Kidney (tissue), 14 donors: ENCODE results near the gene PPHLN1. TPM values are rescaled to one million over a fixed set of nuclear protein-coding genes. Genes with fewer than 3 reads are reported as not detected.
"Not testable (repeated sequence)": the region's sequence is repeated elsewhere in the genome, so short reads cannot be mapped to it uniquely, and the experiment has no call there.

ENCODE experiments used
- DNase-seq, 5 donors: peaks; one replicate each; pipeline ENCODE4 v3.0.0-alpha.2; 2013 to 2020
- FAIRE-seq: peaks from 2 replicates; lab custom pipeline; 2012; peaks lifted over from hg19 to GRCh38; lab: Jason Lieb, UNC
- H3K27ac ChIP-seq, 2 donors: one replicate each; pipeline ENCODE4 v1.7.0; 2013; ENCODE audit warnings: low read depth in 2 of 2, low read length in 2 of 2, inconsistent platforms in 1 of 2
- H3K27me3 ChIP-seq: one replicate; pipeline ENCODE4 v1.7.1; 2013; ENCODE audit warnings: low read length, inconsistent platforms; ENCODE audit not compliant: control insufficient read depth, insufficient read depth
- H3K36me3 ChIP-seq, 3 donors: one replicate each; pipeline versions ENCODE4 v1.7.0 to v1.7.1; 2013; ENCODE audit warnings: low read length in 3 of 3, control low read depth in 1 of 3, inconsistent platforms in 1 of 3; ENCODE audit not compliant: insufficient read depth in 3 of 3, control insufficient read depth in 2 of 3
- H3K4me1 ChIP-seq, 3 donors: one replicate each; pipeline versions ENCODE4 v1.7.0 to v1.7.1; 2013; ENCODE audit warnings: low read length in 3 of 3, inconsistent platforms in 1 of 3, low read depth in 1 of 3; ENCODE audit not compliant: control insufficient read depth in 2 of 3, insufficient read depth in 2 of 3
- H3K4me3 ChIP-seq, 3 donors: one replicate each; pipeline versions ENCODE4 v1.7.0 to v1.8.1; 2013; ENCODE audit warnings: low read length in 3 of 3, control low read depth in 1 of 3, inconsistent platforms in 1 of 3
- H3K9ac ChIP-seq, 3 donors: one replicate each; pipeline versions ENCODE4 v1.7.0 to v1.7.1; 2013; ENCODE audit warnings: low read length in 3 of 3, control low read depth in 1 of 3, inconsistent platforms in 1 of 3
- H3K9me3 ChIP-seq, 3 donors: one replicate each; pipeline versions ENCODE4 v1.7.0 to v1.7.1; 2013; ENCODE audit warnings: low read length in 3 of 3, control low read depth in 1 of 3, inconsistent platforms in 1 of 3; ENCODE audit not compliant: control insufficient read depth in 2 of 3, insufficient read depth in 1 of 3
- CTCF ChIP-seq: IDR thresholded peaks from 3 replicates; pipeline ENCODE4 v1.5.1; 2012; ENCODE audit warnings: mild to moderate bottlenecking, moderate library complexity, borderline replicate concordance; ENCODE audit not compliant: insufficient read depth; ENCODE audit errors: extremely low read depth
- intact Hi-C: fragments of 100-400 bp; cut with DNase I; formaldehyde crosslinking; loops from one replicate; pipeline ENCODE4 v1.11.1; 2022
- polyA plus RNA-seq: library from polyadenylated mRNA; stranded (reverse); fragments of 350-450 nt; fragmentation: Illumina TruSeq; extraction: RNeasy Lipid Tissue Mini Kit (QIAGEN cat#74804); gene quantifications from one replicate; pipeline ENCODE4 v1.2.3, GENCODE V29; 2014; ENCODE audit warnings: low read depth, low replicate concordance; ENCODE audit not compliant: insufficient read depth
- total RNA-seq: library from RNA; stranded (reverse); fragmentation: NEBNext Ultra II Directional; extraction: Animal tissue kit (Norgen Biotek cat#: 25700); gene quantifications from one replicate; pipeline ENCODE4 v1.2.1, GENCODE V29; 2021
- donor health status: control.
- donor health status: control.
- donor health status: control.
- donor health status: control.
- donor health status: control.
- donor health status: DM: yes; HTN: yes; CAD: no.
- donor health status: Normal renal cell carcinoma (clear cell type).

The PPHLN1 gene
- total and polyA plus RNA-seq, 2 donors from 2014 or later, result 32.0 to 51.9 TPM

- Histone ChIP-seq H3K9me3 (no peaks in the 10 kb centered on the region), H3K36me3 (no peaks in the 10 kb centered on the region), H3K4me1 (no peaks in the 10 kb centered on the region), H3K9ac (no peak overlapping the region), H3K27ac (no peak overlapping the region), H3K27me3 (no peaks in the 10 kb centered on the region), H3K4me3 (no peak overlapping the region)
- DNase-seq (no peak), FAIRE-seq (no peak)
- intact Hi-C loops, result no loop called here
- TF ChIP-seq CTCF, result no peak
Measured at GRCh38 chr12:42342028-42342427, 16.1 kb downstream of the PPHLN1 start.

GRCh38 chr12:42343721-42344120 lies 17.8 kb downstream of the PPHLN1 start:
- H3K9ac ChIP-seq, result no peak overlapping the region
- H3K4me3 ChIP-seq, result no peak overlapping the region
- no peaks in the 10 kb centered on the region for H3K27me3 ChIP-seq
- intact Hi-C loops, result no loop called here
- DNase-seq (no peak), FAIRE-seq (no peak)
- H3K9me3 ChIP-seq, result no peaks in the 10 kb centered on the region
- TF ChIP-seq CTCF, result no peak
- H3K27ac ChIP-seq, result no peak overlapping the region
- no peaks in the 10 kb centered on the region for H3K36me3 ChIP-seq
- H3K4me1 ChIP-seq, result no peaks in the 10 kb centered on the region

- no peak for DNase-seq
- H3K9ac ChIP-seq, result no peak overlapping the region
- no peaks in the 10 kb centered on the region for H3K27me3 ChIP-seq
- intact Hi-C loops, result no loop called here
- no peak for FAIRE-seq
- H3K27ac ChIP-seq, result no peak overlapping the region
- H3K4me1 ChIP-seq, result no peaks in the 10 kb centered on the region
- no peak overlapping the region for H3K4me3 ChIP-seq
- H3K9me3 ChIP-seq, result no peaks in the 10 kb centered on the region
- TF ChIP-seq CTCF, result no peak
- no peaks in the 10 kb centered on the region for H3K36me3 ChIP-seq
Measured at GRCh38 chr12:42346403-42347002, 20.5 kb downstream of the PPHLN1 start.

- DNase-seq, intact Hi-C loops, H3K27ac ChIP-seq, FAIRE-seq, H3K9ac ChIP-seq, H3K9me3 ChIP-seq, H3K4me3 ChIP-seq, H3K27me3 ChIP-seq, H3K36me3 ChIP-seq, H3K4me1 ChIP-seq: not testable (repeated sequence)
Measured at GRCh38 chr12:42349119-42350020, 23.4 kb downstream of the PPHLN1 start.

- H3K9me3 ChIP-seq, H3K4me1 ChIP-seq, H3K27ac ChIP-seq, H3K27me3 ChIP-seq, FAIRE-seq, DNase-seq, intact Hi-C loops, H3K4me3 ChIP-seq, H3K36me3 ChIP-seq, H3K9ac ChIP-seq: not testable (repeated sequence)
Measured at GRCh38 chr12:42350021-42350407, 24.0 kb downstream of the PPHLN1 start.
